ENCODE results near the gene R3HDML.
A peak's percentile ranks its signal among the peaks of the same experiment; 100 is the strongest.
"Not testable (repeated sequence)": the region's sequence is repeated elsewhere in the genome, so short reads cannot be mapped to it uniquely, and the experiment has no call there.

The R3HDML gene, protein sequence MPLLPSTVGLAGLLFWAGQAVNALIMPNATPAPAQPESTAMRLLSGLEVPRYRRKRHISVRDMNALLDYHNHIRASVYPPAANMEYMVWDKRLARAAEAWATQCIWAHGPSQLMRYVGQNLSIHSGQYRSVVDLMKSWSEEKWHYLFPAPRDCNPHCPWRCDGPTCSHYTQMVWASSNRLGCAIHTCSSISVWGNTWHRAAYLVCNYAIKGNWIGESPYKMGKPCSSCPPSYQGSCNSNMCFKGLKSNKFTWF

DNA sequence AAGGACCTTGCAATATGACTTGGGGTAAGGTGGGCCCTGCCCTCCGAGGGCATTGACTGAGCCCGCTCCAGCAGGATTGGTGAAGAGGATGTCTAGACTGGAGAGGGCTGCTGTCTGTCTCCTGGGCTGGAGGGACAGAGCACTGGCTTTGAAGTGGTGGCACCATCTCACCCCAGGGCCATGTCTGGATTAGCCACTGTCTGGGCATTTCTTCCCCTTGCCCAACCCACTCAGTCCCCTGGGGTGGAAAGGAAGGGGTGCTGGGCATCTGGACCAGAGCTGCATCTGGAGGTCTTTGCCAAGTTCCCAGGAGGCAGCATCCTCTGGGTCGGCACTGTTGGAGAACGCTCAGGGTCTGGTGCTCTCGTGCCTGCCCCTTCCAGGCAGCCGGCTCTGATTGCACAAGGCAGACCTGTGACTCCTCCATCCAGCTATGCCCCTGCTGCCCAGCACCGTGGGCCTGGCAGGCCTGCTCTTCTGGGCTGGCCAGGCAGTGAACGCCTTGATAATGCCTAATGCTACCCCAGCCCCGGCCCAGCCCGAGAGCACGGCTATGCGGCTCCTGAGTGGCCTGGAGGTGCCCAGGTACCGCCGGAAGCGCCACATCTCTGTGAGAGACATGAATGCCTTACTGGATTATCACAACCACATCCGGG lies at the start of gene R3HDML:
Gene R3HDML (plus strand): TSS at position 319 of the 656 bp plus-strand sequence. CDS start 115 bp downstream, at position 434.
- DNase-seq (ENCODE audit: low spot score): no peak

GRCh38 chr20:44287272-44288097 lies 49.4 kb upstream of the R3HDML start:
- no peak for DNase-seq (ENCODE audit: low spot score)

- no peak for DNase-seq (ENCODE audit: low spot score)
Measured at GRCh38 chr20:44288252-44288651, 48.6 kb upstream of the R3HDML start.

DNA sequence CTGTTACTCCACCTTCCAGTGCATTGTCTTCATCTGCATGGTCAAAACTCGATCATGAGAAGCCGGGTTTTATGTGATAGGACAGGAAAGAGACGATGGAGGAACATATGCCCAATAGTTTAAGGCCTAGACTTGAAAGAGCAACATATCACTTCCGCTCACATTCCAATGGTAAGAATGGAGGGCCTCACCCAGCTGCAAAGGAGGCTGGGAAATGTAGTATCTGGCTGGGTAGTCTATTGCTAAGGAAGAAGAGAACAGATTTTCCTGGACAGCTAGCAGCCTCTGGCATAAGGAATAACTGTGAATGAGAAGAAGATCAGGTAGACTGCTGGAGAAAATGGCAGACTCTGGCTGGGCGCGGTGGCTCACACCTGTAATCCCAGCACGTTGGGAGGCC lies 45.1 kb upstream of the R3HDML start:
- no peak for DNase-seq (ENCODE audit: low spot score)

DNA sequence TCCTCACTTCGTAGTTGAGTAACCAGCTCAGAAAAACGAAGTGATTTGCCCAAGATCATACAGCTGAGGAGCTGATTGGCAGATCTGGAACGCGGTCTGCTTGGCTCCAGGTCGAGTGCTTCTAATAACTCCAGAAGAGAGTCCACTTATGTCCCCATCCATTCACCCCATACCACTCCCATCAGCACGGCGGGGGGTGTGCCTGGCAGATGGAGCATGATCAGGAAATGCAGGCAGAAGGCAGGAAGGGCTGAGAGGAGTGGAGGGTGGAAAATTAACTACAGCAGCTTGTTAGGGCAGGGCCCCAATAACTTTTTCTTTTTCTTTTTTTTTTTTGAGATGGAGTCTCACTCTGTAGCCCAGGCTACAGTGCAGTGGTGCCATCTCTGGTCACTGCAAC lies 40.8 kb upstream of the R3HDML start:
- no peak for DNase-seq (ENCODE audit: low spot score)

DNA sequence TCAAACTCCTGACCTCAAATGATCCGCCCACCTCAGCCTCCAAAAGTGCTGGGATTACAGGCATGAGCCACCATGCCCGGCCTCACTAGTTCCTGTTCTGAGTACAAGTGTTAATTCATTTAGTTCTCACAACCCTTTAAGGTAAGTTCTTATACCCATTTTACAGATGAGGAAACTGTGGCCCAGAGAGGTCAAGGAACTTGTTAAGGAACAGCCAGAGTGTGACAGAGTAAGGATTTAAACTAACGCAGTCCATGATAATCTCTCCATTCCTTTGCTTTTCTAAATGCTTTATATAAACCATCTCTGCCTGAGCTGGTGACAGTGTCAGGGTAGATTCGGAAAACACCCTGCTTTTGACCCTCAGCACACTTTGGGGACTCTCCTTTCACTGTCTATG lies 39.1 kb upstream of the R3HDML start:
- no peak for DNase-seq (ENCODE audit: low spot score)

- not testable (repeated sequence) for DNase-seq (ENCODE audit: low spot score)
Measured at GRCh38 chr20:44299011-44299535, 37.8 kb upstream of the R3HDML start.

DNA sequence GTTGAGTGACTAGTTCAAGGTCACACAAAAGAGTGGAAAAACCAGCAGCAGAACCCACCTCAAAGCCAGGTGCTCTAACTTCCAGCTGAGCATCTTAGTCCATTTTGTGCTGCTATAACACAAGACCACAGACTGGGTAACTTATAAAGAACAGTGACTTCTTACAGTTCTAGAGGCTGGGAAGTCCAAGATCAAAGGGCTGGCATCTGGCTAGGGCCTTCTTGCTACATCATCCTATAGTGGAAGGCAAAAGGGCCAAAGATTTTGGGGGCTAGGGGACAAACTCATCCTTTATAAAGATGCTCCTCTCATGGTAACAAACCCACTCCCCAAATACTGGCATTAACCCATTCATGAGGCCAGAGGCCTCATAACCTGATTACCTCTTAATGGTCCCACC lies 35.6 kb upstream of the R3HDML start:
- no peak for DNase-seq (ENCODE audit: low spot score)

DNA sequence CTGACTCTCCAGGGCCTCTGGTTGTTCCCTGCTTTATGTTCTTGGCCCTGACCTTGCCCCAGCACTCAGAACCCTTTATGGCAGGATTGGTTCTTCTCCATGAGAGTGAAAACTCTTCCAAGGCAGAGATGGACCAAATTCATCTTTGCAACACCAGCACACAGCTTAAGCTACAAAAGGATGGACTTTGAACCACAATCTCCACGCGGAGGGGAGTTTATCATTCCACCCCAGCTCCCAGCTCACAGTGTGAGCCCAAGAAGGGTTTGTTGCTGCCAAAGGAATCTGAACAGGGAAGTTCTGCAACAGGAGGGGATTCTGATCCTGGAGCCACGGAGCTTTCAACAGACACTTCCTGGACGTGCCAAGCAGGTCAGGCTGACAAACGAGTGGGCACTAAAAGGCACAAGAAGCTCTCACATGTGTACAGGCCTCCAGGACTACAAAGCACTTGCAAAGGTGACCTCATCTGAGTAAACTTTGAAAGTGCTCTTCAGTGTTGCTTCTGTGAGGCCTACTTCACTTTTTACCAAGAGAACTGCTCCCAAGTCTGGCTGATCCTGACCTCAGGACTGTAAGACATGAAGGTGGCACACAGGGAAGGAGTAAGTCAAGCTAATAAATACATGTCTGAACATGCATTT lies 34.7 kb upstream of the R3HDML start:
- DNase-seq (ENCODE audit: low spot score): no peak

- no peak for DNase-seq (ENCODE audit: low spot score)
Measured at GRCh38 chr20:44302736-44303135, 34.1 kb upstream of the R3HDML start.

DNA sequence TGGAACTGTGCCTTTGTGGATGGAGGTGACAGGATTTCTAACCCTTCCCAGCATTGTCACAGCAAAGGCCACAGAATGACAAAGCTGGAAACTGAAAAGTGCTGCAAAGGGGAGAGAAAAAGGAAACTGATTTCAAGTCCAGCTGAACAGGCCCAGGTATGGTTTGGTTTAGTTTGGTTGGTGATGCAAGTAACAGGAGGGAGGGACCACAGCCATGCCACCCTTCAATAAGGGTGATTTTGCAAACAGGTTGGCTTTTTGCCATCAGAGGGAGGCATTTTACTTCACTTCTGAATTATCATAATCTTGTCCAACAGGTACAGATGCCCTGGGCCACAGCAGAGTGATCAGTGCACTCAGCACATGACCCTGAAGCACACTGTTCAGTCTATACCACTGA lies 32.5 kb upstream of the R3HDML start:
- no peak for DNase-seq (ENCODE audit: low spot score)

DNA sequence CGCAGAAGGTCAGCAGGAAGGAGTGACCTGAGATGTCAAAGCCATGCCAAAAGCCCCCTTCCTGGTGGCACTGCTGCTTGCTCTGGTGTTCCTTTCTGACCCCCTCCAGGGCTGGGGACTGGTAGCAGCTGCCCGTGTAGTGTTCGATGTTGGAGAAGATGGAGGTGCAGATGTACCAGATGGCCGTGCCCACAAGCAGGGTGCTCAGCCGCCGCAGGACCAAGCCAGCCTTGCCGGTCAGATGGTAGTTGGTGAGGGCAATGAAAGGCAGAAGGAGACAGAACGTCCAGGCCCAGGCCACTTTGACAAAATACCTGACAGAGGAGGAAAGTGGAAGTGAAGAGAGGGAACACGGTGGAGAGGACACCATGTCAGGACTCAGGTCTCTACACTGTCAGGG lies 29.9 kb upstream of the R3HDML start:
- DNase-seq (ENCODE audit: low spot score): no peak

GRCh38 chr20:44309763-44310663 lies 26.8 kb upstream of the R3HDML start:
- peak; percentile 18 for DNase-seq (ENCODE audit: low spot score)

- peak; percentile 99 for DNase-seq (ENCODE audit: low spot score)
Measured at GRCh38 chr20:44310664-44311639, 25.9 kb upstream of the R3HDML start, which contains the start of gene FITM2. FITM2 (minus strand) TSS chr20:44311202; CDS start chr20:44311148, 54 bp downstream.

DNA sequence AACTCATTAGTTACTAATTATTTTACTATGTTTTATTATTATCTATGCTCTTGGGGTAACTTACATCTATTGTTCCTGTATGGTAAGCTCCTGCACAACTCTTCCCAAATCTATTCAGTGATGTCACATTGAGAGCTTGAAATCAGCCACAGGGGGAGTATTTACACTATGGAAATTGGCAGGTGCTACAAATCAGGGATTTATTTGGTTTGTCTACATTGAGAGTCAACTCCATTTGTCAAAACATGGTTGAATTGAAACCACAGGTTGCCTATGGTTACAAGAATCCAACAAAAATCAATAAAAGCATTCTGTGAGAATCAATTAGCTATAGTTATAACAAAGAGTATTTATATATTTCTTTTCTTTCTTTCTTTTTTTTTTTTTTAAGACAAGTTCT lies 22.0 kb upstream of the R3HDML start:
- no peak for DNase-seq (ENCODE audit: low spot score)

DNA sequence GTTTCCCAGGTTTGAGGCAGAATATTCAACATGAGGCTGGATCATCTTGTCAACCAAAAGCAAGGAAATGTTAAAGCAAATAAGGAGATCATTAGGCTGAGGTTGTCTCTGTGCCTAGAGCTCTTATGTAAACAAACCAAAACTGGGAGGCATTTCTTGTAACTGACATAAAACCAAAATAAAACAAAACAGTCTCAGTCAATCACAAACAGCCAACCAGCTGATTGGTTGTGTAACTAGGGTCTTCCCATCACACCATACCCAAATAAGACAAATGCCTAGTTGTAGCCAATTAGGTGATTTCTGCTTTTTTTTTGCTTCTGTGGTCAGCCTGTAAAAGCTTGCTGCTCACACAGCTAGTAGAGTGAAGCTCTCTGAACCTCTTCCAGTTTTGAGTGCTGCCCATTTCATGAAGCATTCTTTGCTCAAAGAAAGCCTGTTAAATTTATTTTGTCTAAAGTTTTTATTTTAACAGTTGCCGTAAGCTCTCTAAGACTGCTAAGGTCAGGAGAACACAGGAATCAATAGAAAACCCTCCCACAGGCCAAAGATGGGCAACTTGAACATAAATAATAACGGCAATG lies 16.9 kb upstream of the R3HDML start:
- no peak for DNase-seq (ENCODE audit: low spot score)

GRCh38 chr20:44324343-44324742 lies 12.5 kb upstream of the R3HDML start:
- DNase-seq (ENCODE audit: low spot score): peak; percentile 60

DNA sequence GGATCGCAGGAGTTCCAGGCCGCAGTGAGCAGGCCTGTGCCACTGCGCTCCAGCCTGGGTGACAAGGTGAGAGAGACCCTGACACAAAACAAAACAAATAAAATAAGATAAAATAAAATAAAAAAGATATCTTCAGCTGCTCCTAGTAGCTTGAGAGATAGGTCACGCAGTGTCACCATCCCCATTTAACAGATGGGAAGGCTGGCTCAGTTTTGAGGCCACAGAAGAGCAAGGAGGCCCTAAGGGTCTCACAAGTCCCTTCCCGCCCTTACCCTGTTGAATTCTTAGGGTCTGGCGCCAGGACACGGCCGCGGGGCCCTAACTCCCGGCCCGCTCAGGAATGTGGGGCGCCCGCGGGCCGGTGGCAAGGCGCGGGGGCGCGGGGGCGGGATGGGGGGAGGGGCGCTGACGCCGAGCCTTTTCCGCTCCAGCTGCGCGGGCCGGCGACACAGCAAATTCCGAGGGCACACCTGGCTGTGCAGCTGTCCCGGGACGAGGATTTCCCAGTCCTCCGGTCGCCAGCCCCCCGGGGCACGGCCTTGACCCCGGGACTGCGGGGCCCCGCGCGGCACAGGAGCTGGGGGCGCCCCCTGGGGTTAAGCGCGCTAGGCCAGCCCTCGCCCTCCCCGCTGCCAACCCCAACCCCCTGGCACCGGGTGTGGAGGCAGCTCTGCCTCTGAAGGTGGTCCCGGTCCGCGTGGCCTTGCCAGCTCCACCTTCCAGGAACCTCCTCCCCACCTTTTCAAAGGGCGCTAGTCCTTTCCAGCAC lies 10.3 kb upstream of the R3HDML start:
- DNase-seq (ENCODE audit: low spot score): peak; percentile 74

DNA sequence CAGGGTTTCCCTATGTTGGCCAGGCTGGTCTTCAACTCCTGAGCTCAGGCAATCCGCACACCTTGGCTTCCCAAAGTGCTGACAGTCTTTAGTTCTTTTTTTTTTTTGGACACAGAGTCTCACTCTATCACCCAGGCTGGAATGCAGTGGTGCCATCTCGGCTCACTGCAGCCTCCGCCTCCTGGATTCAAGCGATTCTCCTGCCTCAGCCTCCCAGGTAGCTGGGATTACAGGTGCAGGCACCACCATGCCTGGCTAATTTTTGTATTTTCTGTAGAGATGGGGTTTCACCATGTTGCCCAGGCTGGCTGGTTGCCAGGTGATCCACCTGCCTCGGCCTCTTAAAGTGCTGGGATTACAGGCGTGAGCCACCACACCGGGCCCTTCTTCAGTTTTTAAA lies 9.1 kb upstream of the R3HDML start:
- not testable (repeated sequence) for DNase-seq (ENCODE audit: low spot score)
